HEK293T (cell line): ENCODE results near the gene SPRY1.

ENCODE experiments used
- CTCF ChIA-PET: fragments of 350-600 bp; formaldehyde crosslinking; extraction: SDS; loops from one replicate; lab custom pipeline; 2021; ENCODE audit warnings: antibody characterized with exemption, inconsistent platforms; lab: Yijun Ruan, JAX
- POLR2A ChIA-PET: fragments of 350-600 bp; formaldehyde crosslinking; extraction: SDS; loops from one replicate; lab custom pipeline; 2020; ENCODE audit warnings: antibody characterized with exemption, inconsistent platforms; lab: Yijun Ruan, JAX
- DNase-seq: peaks from one replicate; pipeline ENCODE4 v3.0.0; 2012; ENCODE audit warnings: mixed read lengths; ENCODE audit errors: extremely low spot score
- ARNT ChIP-seq: fragments of 450-650 bp; IDR thresholded peaks from 2 replicates; pipeline ENCODE4 v1.6.1; 2017; ENCODE audit warnings: mild to moderate bottlenecking
- BHLHE40 ChIP-seq: fragments of 450-650 bp; IDR thresholded peaks from 2 replicates; pipeline ENCODE4 v1.6.1; 2016; ENCODE audit warnings: mild to moderate bottlenecking, moderate library complexity, borderline replicate concordance
- CTBP1 ChIP-seq: fragments of 450-650 bp; IDR thresholded peaks from 2 replicates; pipeline ENCODE4 v1.6.1; 2016; ENCODE audit warnings: borderline replicate concordance
- ELF4 ChIP-seq: fragments of 450-650 bp; IDR thresholded peaks from 2 replicates; pipeline ENCODE4 v1.6.1; 2017; ENCODE audit warnings: antibody characterized with exemption
- FOXA1 ChIP-seq: fragments of 450-650 bp; IDR thresholded peaks from 2 replicates; pipeline ENCODE4 v1.6.1; 2016; ENCODE audit warnings: mild to moderate bottlenecking
- FOXK2 ChIP-seq: fragments of 450-650 bp; IDR thresholded peaks from 2 replicates; pipeline ENCODE4 v1.6.1; 2016; ENCODE audit warnings: mild to moderate bottlenecking
- FOXM1 ChIP-seq: fragments of 450-650 bp; IDR thresholded peaks from 2 replicates; pipeline ENCODE4 v1.6.1; 2017; ENCODE audit warnings: mild to moderate bottlenecking, borderline replicate concordance
- HDGF ChIP-seq: fragments of 450-650 bp; IDR thresholded peaks from 2 replicates; pipeline ENCODE4 v1.6.1; 2017; ENCODE audit warnings: antibody characterized with exemption, borderline replicate concordance
- L3MBTL2 ChIP-seq: fragments of 450-650 bp; conservative IDR thresholded peaks from 2 replicates; pipeline ENCODE4 v1.6.1; 2016; ENCODE audit warnings: mild to moderate bottlenecking
- LEF1 ChIP-seq: fragments of 450-650 bp; IDR thresholded peaks from 2 replicates; pipeline ENCODE4 v1.6.1; 2017; ENCODE audit warnings: mild to moderate bottlenecking, borderline replicate concordance
- NFRKB ChIP-seq: fragments of 450-650 bp; IDR thresholded peaks from 2 replicates; pipeline ENCODE4 v1.6.1; 2016; ENCODE audit warnings: mild to moderate bottlenecking, moderate library complexity
- SP1 ChIP-seq: fragments of 450-650 bp; IDR thresholded peaks from 2 replicates; pipeline ENCODE4 v1.6.1; 2017
- SUZ12 ChIP-seq: fragments of 450-650 bp; IDR thresholded peaks from 2 replicates; pipeline ENCODE4 v1.6.1; 2016; ENCODE audit warnings: mild to moderate bottlenecking
- TARDBP ChIP-seq: fragments of 450-650 bp; IDR thresholded peaks from 2 replicates; pipeline ENCODE4 v1.6.1; 2016
- ZNF384 ChIP-seq: fragments of 450-650 bp; IDR thresholded peaks from 2 replicates; pipeline ENCODE4 v1.6.1; 2016
- TF ChIP-seq, protein P1 (sequence below): fragments of 450-650 bp; IDR thresholded peaks from 2 replicates; pipeline ENCODE4 v1.6.1; 2016

SPRY1 gene

DNA sequence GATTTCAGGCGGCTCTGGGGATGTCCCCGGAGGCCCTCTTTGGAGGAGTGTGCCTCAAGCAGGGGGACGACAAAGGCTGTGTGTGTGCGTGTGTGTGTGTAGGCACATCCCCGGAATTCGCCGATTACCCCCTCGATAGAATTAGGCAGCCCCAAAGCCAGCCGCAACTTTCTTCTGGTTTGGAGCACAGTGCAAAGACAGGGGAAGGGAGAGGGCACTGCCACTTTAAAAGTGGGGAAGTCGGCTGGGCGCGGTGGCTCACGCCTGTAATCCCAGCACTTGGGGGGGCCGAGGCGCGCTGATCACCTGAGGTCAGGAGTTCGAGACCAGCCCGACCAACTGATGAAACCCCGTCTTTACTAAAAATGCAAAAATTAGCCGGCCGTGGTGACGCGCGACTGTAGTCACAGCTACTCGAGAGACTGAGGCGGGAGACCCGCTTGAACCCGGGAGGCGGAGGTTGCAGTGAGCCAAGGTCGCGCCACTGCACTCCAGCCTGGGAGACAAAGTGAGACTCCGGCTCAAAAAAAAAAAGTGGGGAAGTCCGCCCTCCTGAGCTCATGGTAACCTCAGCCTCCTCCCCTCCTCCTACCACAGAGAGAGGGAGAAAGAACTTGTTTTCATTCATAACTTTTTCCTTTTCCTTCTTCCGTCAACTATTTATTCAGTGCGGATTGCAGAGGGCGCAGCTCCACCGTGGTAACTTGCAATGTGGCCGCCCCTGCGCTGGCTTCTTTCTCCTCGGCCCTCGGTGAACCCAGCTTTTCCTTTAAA is 2.4 kb downstream of the SPRY1 start:
- POLR2A ChIA-PET = interaction anchor here (0.8 to 2.1 kb wide), 4 partner anchors 11 to 190 kb away, joined by 3 to 4 read pairs (median 4); no protein-coding TSS in a partner anchor
- DNase-seq = peak; percentile 27

DNA sequence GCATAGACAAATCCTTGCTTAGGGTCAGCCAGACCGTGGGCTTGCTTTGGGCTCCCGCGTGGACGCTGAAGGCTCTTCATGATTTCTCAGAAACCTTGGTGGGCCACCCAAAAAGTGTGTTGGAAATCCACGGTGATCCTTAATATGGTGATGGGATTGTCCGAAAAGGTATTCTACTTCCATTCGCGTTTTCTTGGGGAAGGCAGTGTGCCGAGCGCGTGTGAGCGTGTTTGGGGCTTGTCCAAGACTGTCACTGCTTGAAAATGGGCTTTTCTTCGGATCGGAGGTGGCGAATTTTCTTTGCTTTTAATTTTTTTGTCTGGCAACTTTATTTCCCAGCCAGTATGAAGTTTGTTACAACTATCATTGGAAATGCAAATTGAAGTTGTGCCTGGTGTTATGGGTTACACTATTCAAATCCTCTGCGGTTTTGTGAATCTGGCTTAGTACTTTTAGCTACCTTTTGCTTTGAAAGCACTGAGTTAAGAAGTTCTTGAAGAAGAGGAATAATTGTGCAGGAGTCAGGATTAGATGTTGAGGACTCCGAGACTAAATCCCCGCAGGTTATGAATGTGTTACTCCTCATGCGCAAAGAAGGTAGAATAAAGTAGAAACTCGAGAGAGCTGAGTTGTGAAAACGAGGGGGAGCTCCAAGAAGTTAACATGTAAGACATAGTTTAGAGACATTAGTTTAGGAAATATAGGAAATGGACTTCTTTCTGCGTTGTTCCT is 3.2 kb downstream of the SPRY1 start:
- CTCF ChIA-PET = interaction anchor here (0.6 kb wide), 1 partner anchor 80 kb away, joined by 3 read pairs; no protein-coding TSS in a partner anchor
- DNase-seq = no peak
- POLR2A ChIA-PET = interaction anchor here (0.8 to 2.1 kb wide), 4 partner anchors 11 to 189 kb away, joined by 3 to 4 read pairs (median 4); no protein-coding TSS in a partner anchor
- no peak for TF ChIP-seq FOXM1
- TF ChIP-seq CTBP1 = no peak
- no peak for TF ChIP-seq L3MBTL2
- no peak for TF ChIP-seq TARDBP

More for the DNA sequence above, 2.4 kb downstream of the SPRY1 start:
- TF ChIP-seq SUZ12 = no peak
- TF ChIP-seq ZNF384 = peak; percentile 64
- CTCF ChIA-PET = interaction anchor here (0.6 kb wide), 2 partner anchors 78 to 81 kb away, joined by 3 read pairs; no protein-coding TSS in a partner anchor

DNA sequence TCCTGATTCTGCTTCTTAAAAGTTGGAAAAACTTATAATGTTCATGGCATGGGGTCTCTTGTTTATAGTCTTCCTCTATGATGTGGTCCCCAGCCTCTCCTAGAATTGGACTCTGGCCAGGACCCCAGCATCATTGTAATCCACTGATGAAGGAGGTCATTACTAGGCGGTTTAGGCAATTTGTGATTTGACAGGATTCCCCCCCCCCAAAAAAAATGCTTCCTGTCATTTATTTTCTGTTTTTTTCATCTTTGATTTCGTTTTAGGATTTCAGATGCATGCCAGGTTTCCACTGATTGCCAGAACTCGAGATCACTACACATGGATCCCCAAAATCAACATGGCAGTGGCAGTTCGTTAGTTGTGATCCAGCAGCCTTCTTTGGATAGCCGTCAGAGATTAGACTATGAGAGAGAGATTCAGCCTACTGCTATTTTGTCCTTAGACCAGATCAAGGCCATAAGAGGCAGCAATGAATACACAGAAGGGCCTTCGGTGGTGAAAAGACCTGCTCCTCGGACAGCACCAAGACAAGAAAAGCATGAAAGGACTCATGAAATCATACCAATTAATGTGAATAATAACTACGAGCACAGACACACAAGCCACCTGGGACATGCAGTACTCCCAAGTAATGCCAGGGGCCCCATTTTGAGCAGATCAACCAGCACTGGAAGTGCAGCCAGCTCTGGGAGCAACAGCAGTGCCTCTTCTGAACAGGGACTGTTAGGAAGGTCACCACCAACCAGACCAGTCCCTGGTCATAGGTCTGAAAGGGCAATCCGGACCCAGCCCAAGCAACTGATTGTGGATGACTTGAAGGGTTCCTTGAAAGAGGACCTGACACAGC is 4.9 kb downstream of the SPRY1 start:
- POLR2A ChIA-PET = interaction anchor here (2.1 kb wide), 1 partner anchor 128 kb away, joined by 4 read pairs; no protein-coding TSS in a partner anchor
- CTCF ChIA-PET = no interaction called here
- DNase-seq = no peak
- TF ChIP-seq NFRKB (no peak), CTBP1 (no peak), FOXA1 (no peak), LEF1 (no peak), FOXK2 (no peak), SP1 (no peak), L3MBTL2 (no peak), ZNF384 (no peak), TARDBP (no peak), FOXM1 (no peak), SUZ12 (no peak), HDGF (no peak), ELF4 (no peak)
- TF ChIP-seq, protein P1, sequence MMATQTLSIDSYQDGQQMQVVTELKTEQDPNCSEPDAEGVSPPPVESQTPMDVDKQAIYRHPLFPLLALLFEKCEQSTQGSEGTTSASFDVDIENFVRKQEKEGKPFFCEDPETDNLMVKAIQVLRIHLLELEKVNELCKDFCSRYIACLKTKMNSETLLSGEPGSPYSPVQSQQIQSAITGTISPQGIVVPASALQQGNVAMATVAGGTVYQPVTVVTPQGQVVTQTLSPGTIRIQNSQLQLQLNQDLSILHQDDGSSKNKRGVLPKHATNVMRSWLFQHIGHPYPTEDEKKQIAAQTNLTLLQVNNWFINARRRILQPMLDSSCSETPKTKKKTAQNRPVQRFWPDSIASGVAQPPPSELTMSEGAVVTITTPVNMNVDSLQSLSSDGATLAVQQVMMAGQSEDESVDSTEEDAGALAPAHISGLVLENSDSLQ = no peak

DNA sequence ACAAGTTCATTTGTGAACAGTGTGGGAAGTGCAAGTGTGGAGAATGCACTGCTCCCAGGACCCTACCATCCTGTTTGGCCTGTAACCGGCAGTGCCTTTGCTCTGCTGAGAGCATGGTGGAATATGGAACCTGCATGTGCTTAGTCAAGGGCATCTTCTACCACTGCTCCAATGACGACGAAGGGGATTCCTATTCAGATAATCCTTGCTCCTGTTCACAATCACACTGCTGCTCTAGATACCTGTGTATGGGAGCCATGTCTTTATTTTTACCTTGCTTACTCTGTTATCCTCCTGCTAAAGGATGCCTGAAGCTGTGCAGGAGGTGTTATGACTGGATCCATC is 5.5 kb downstream of the SPRY1 start:
- TF ChIP-seq ELF4 (no peak), NFRKB (no peak), TARDBP (no peak), FOXA1 (no peak)
- DNase-seq = no peak
- POLR2A ChIA-PET = no interaction called here
- CTCF ChIA-PET = no interaction called here

DNA sequence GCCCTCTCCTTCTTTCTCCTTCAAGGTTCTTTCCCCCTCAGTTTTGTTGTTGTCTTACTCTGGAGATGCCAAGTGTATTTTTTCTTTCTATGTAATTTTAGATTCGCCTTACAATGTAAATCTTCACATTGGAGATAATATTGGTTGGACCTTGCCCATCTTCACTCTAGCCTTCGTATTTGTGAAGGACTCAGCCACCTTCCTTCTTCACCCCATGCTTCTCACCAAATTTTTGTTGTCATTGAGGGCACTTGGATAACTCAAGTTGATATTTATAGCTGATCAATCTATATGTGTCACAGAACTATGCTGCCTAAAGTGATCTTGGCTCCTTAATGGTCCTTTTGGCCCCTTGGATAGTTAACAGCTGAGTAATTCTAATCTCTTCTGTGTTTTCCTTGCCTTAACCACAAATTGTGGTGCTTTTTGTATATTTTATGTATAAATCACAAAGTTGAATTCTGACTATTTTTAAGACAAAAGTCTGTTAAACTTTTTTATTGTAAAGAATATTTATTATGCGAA is 6.5 kb downstream of the SPRY1 start:
- ChIA-PET POLR2A (no interaction called here), CTCF (no interaction called here)
- DNase-seq = no peak
- TF ChIP-seq ARNT (no peak), FOXM1 (no peak), CTBP1 (no peak), LEF1 (no peak), FOXA1 (no peak), L3MBTL2 (no peak), NFRKB (no peak), SP1 (no peak), ZNF384 (no peak), TARDBP (no peak), SUZ12 (no peak), BHLHE40 (no peak), ELF4 (no peak)
- TF ChIP-seq, protein P1 = no peak

DNA sequence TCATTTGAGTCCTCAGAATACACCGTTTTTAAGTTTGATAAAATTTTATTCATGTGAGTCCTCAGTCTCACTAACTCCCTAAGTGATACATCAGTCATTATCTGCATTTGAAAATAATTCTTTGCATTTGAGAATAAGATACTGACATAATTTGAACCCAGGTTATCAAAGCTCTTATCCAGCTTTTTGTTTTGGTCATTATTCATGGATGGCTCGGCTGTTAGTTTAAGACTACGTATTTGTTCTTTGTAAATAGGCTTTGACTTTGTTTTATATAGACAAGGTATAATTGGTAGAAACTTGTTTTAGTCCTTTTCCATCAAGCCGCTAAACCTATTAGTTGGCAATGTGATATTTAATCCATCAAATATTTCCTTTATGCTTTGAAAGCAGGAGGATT is 7.9 kb downstream of the SPRY1 start:
- CTCF ChIA-PET = no interaction called here
- DNase-seq = no peak
- TF ChIP-seq ZNF384 (no peak), SUZ12 (no peak), FOXA1 (no peak), ARNT (no peak), TARDBP (no peak), L3MBTL2 (no peak), NFRKB (no peak), BHLHE40 (no peak), SP1 (no peak), FOXK2 (no peak), ELF4 (no peak), CTBP1 (no peak), HDGF (no peak), LEF1 (no peak), FOXM1 (no peak)
- TF ChIP-seq, protein P1 = no peak
- POLR2A ChIA-PET = no interaction called here
